Kidney (tissue), 14 donors: ENCODE data around the gene QRICH1. TPM values are rescaled to one million over a fixed set of nuclear protein-coding genes. Genes with fewer than 3 reads are reported as not detected.

Source experiments
- DNase-seq, 5 donors: peaks; one replicate each; pipeline ENCODE4 v3.0.0-alpha.2; 2013 to 2020
- FAIRE-seq: peaks from 2 replicates; lab custom pipeline; 2012; peaks lifted over from hg19 to GRCh38; lab: Jason Lieb, UNC
- H3K27ac ChIP-seq, 2 donors: one replicate each; pipeline ENCODE4 v1.7.0; 2013; ENCODE audit warnings: low read depth in 2 of 2, low read length in 2 of 2, inconsistent platforms in 1 of 2
- H3K27me3 ChIP-seq: one replicate; pipeline ENCODE4 v1.7.1; 2013; ENCODE audit warnings: low read length, inconsistent platforms; ENCODE audit not compliant: control insufficient read depth, insufficient read depth
- H3K36me3 ChIP-seq, 3 donors: one replicate each; pipeline versions ENCODE4 v1.7.0 to v1.7.1; 2013; ENCODE audit warnings: low read length in 3 of 3, control low read depth in 1 of 3, inconsistent platforms in 1 of 3; ENCODE audit not compliant: insufficient read depth in 3 of 3, control insufficient read depth in 2 of 3
- H3K4me1 ChIP-seq, 3 donors: one replicate each; pipeline versions ENCODE4 v1.7.0 to v1.7.1; 2013; ENCODE audit warnings: low read length in 3 of 3, inconsistent platforms in 1 of 3, low read depth in 1 of 3; ENCODE audit not compliant: control insufficient read depth in 2 of 3, insufficient read depth in 2 of 3
- H3K4me3 ChIP-seq, 3 donors: one replicate each; pipeline versions ENCODE4 v1.7.0 to v1.8.1; 2013; ENCODE audit warnings: low read length in 3 of 3, control low read depth in 1 of 3, inconsistent platforms in 1 of 3
- H3K9ac ChIP-seq, 3 donors: one replicate each; pipeline versions ENCODE4 v1.7.0 to v1.7.1; 2013; ENCODE audit warnings: low read length in 3 of 3, control low read depth in 1 of 3, inconsistent platforms in 1 of 3
- H3K9me3 ChIP-seq, 3 donors: one replicate each; pipeline versions ENCODE4 v1.7.0 to v1.7.1; 2013; ENCODE audit warnings: low read length in 3 of 3, control low read depth in 1 of 3, inconsistent platforms in 1 of 3; ENCODE audit not compliant: control insufficient read depth in 2 of 3, insufficient read depth in 1 of 3
- CTCF ChIP-seq: IDR thresholded peaks from 3 replicates; pipeline ENCODE4 v1.5.1; 2012; ENCODE audit warnings: mild to moderate bottlenecking, moderate library complexity, borderline replicate concordance; ENCODE audit not compliant: insufficient read depth; ENCODE audit errors: extremely low read depth
- intact Hi-C: fragments of 100-400 bp; cut with DNase I; formaldehyde crosslinking; loops from one replicate; pipeline ENCODE4 v1.11.1; 2022
- polyA plus RNA-seq: library from polyadenylated mRNA; stranded (reverse); fragments of 350-450 nt; fragmentation: Illumina TruSeq; extraction: RNeasy Lipid Tissue Mini Kit (QIAGEN cat#74804); gene quantifications from one replicate; pipeline ENCODE4 v1.2.3, GENCODE V29; 2014; ENCODE audit warnings: low read depth, low replicate concordance; ENCODE audit not compliant: insufficient read depth
- total RNA-seq: library from RNA; stranded (reverse); fragmentation: NEBNext Ultra II Directional; extraction: Animal tissue kit (Norgen Biotek cat#: 25700); gene quantifications from one replicate; pipeline ENCODE4 v1.2.1, GENCODE V29; 2021
- donor health status: control.
- donor health status: control.
- donor health status: control.
- donor health status: control.
- donor health status: control.
- donor health status: DM: yes; HTN: yes; CAD: no.
- donor health status: Normal renal cell carcinoma (clear cell type).

The QRICH1 gene
- total and polyA plus RNA-seq, 2 donors from 2014 or later = 23.0 to 92.1 TPM

- TF ChIP-seq CTCF = no peak
- FAIRE-seq (no peak), DNase-seq (no peak)
- peaks cover 23 to 76% (median 54%) of the 10 kb centered on the region in 3 donors for H3K36me3 ChIP-seq
- peak overlapping the region in 1 of 2 donors; percentile 95 for H3K27ac ChIP-seq
- intact Hi-C loops = no loop called here
- peaks cover 3 to 15% (median 10%) of the 10 kb centered on the region in 3 donors for H3K4me1 ChIP-seq
- H3K4me3 ChIP-seq = peak overlapping the region in 2 of 3 donors; percentile 80 to 91
- H3K27me3 ChIP-seq = no peaks in the 10 kb centered on the region
- H3K9ac ChIP-seq = peak overlapping the region; percentile 89 to 91 (median 90)
- H3K9me3 ChIP-seq = no peaks in the 10 kb centered on the region
Observed at GRCh38 chr3:49119439-49119838, 25.6 kb upstream of the QRICH1 start.

GRCh38 chr3:49119036-49119435 is 25.2 kb upstream of the QRICH1 start:
- no peak for FAIRE-seq
- Histone ChIP-seq H3K27ac (no peak overlapping the region), H3K9me3 (no peaks in the 10 kb centered on the region), H3K27me3 (no peaks in the 10 kb centered on the region), H3K36me3 (peaks cover 24 to 76% (median 56%) of the 10 kb centered on the region in 3 donors), H3K4me1 (peaks cover 3 to 15% (median 10%) of the 10 kb centered on the region in 3 donors), H3K4me3 (peak overlapping the region in 2 of 3 donors; percentile 80 to 91), H3K9ac (peak overlapping the region in 2 of 3 donors; percentile 12 to 89)
- no peak for DNase-seq
- intact Hi-C loops = no loop called here
- no peak for TF ChIP-seq CTCF

GRCh38 chr3:49112262-49112661 is 18.4 kb upstream of the QRICH1 start:
- no peak for TF ChIP-seq CTCF
- intact Hi-C loops = no loop called here
- Histone ChIP-seq H3K36me3 (peaks cover 18 to 81% (median 70%) of the 10 kb centered on the region in 3 donors), H3K9ac (no peak overlapping the region), H3K27me3 (no peaks in the 10 kb centered on the region), H3K4me3 (no peak overlapping the region), H3K4me1 (no peaks in the 10 kb centered on the region), H3K27ac (no peak overlapping the region), H3K9me3 (no peaks in the 10 kb centered on the region)
- DNase-seq (no peak), FAIRE-seq (no peak)

GRCh38 chr3:49111347-49111746 is 17.5 kb upstream of the QRICH1 start:
- FAIRE-seq (no peak), DNase-seq (no peak)
- intact Hi-C loops = no loop called here
- H3K4me3 ChIP-seq = no peak overlapping the region
- H3K9me3 ChIP-seq = no peaks in the 10 kb centered on the region
- no peak overlapping the region for H3K27ac ChIP-seq
- H3K9ac ChIP-seq = no peak overlapping the region
- no peak for TF ChIP-seq CTCF
- H3K4me1 ChIP-seq = no peaks in the 10 kb centered on the region
- peaks cover 16 to 72% (median 61%) of the 10 kb centered on the region in 3 donors for H3K36me3 ChIP-seq
- H3K27me3 ChIP-seq = no peaks in the 10 kb centered on the region
